ENCODE measurements around the gene UGCG. TPM values are rescaled to one million over a fixed set of nuclear protein-coding genes. Genes with fewer than 3 reads are reported as not detected.

Gene UGCG
- total RNA-seq, 1 experiment from 2014 or later = 23.3 TPM

- DNase-seq = no peak
- no peak overlapping the region for H4K8ac ChIP-seq (replicated peaks; ENCODE audit: insufficient read length, low read depth, low read length)
- H2AFZ ChIP-seq (ENCODE audit: low read length) = no peak overlapping the region
- H3K27me3 Mint-ChIP-seq (ENCODE audit: low read depth) = no peaks in the 10 kb centered on the region; the same call in 1 of the 2 replicates
- peaks cover 4% of the 10 kb centered on the region for H3K23me2 ChIP-seq (ENCODE audit: insufficient read length, low read depth, low read length, poor library complexity, severe bottlenecking)
- H2AK5ac ChIP-seq (ENCODE audit: insufficient read length, low read length) = no peak overlapping the region
- H3K27ac ChIP-seq (ENCODE audit: insufficient read length, low read depth, low read length) = no peak overlapping the region
- H3K4ac ChIP-seq (ENCODE audit: low read depth, low read length) = no peak overlapping the region
- H3K9ac ChIP-seq (ENCODE audit: extremely low read depth, insufficient read length, low read length) = no peak overlapping the region
- H3K79me2 ChIP-seq (ENCODE audit: insufficient read depth, low read length) = no peaks in the 10 kb centered on the region
- H3K18ac ChIP-seq (ENCODE audit: insufficient read length, low read depth, low read length) = no peak overlapping the region
- no peak overlapping the region; a peak in 1 of 7 replicates for H3K27ac Mint-ChIP-seq
- H2BK5ac ChIP-seq (ENCODE audit: insufficient read length, low read length) = no peak overlapping the region
- TF ChIP-seq CTCF (conservative IDR thresholded peaks at IDR 0.05) = no peak
- peaks cover 0 to 2% (median 0%) of the 10 kb centered on the region in 3 experiments; a peak in 1 of 7 replicates for H3K36me3 Mint-ChIP-seq (ENCODE audit: insufficient read depth in 1 of 3, low read depth in 3 of 3)
- no peak overlapping the region for H4K91ac ChIP-seq (ENCODE audit: insufficient read length, low read depth, low read length)
- H4K20me1 ChIP-seq (ENCODE audit: control insufficient read depth, insufficient read depth, insufficient read length) = no peaks in the 10 kb centered on the region
- H2BK12ac ChIP-seq (ENCODE audit: insufficient read length, low read depth, low read length) = no peak overlapping the region
- H3K56ac ChIP-seq (ENCODE audit: insufficient read length, low read depth, low read length) = no peak overlapping the region
- no peaks in the 10 kb centered on the region for H3K4me1 ChIP-seq (ENCODE audit: insufficient read depth, low read length)
- no peaks in the 10 kb centered on the region for H3K79me1 ChIP-seq (ENCODE audit: insufficient read depth, low read depth, low read length, poor library complexity, severe bottlenecking)
- no peak overlapping the region for H2BK15ac ChIP-seq (ENCODE audit: low read depth, low read length)
- no peak overlapping the region for H2BK20ac ChIP-seq (ENCODE audit: low read depth, low read length, poor library complexity, severe bottlenecking)
- H3K23ac ChIP-seq (ENCODE audit: insufficient read length, low read depth, low read length) = no peak overlapping the region
- H2BK120ac ChIP-seq (ENCODE audit: low read depth, low read length, poor library complexity, severe bottlenecking) = no peak overlapping the region
- H3K4me2 ChIP-seq (ENCODE audit: insufficient read depth, insufficient read length, low read length) = no peak overlapping the region
- H3K27me3 ChIP-seq (ENCODE audit: insufficient read depth, low read length) = no peaks in the 10 kb centered on the region
- no peak overlapping the region for H3K4me3 Mint-ChIP-seq
- no CpG with 5 or more reads among the region's 11 CpGs for WGBS (ENCODE audit: extremely low coverage, insufficient read length, low lambda C conversion rate)
- no peak overlapping the region for H3T11ph ChIP-seq (ENCODE audit: low read length)
- H3K14ac ChIP-seq (ENCODE audit: insufficient read depth, low read length) = no peak overlapping the region
- no peaks in the 10 kb centered on the region for H3K9me3 ChIP-seq (ENCODE audit: control insufficient read depth, low read depth, low read length)
- no peaks in the 10 kb centered on the region for H3K9me3 Mint-ChIP-seq
- peaks cover 3 to 5% of the 10 kb centered on the region in 2 experiments; a peak in 2 of 4 replicates for H3K4me1 Mint-ChIP-seq
- H4K5ac ChIP-seq (ENCODE audit: insufficient read length, low read depth, low read length) = no peak overlapping the region
Measured at GRCh38 chr9:111891910-111892499, 4.6 kb upstream of the UGCG start.

Measured in H9 (cell line).